Measurements from ENCODE around the gene NT5M. TPM values are rescaled to one million over a fixed set of nuclear protein-coding genes. Genes with fewer than 3 reads are reported as not detected.
"Not testable (repeated sequence)": the region's sequence is repeated elsewhere in the genome, so short reads cannot be mapped to it uniquely, and the experiment has no call there.

NT5M gene
- 0.93 and 1.2 TPM in 2 replicates for polyA plus RNA-seq (2011; rRNA removed)
- polyA minus RNA-seq (2011; rRNA and poly(A)+ RNA removed): 0.21 and 0.81 TPM in 2 replicates

DNA sequence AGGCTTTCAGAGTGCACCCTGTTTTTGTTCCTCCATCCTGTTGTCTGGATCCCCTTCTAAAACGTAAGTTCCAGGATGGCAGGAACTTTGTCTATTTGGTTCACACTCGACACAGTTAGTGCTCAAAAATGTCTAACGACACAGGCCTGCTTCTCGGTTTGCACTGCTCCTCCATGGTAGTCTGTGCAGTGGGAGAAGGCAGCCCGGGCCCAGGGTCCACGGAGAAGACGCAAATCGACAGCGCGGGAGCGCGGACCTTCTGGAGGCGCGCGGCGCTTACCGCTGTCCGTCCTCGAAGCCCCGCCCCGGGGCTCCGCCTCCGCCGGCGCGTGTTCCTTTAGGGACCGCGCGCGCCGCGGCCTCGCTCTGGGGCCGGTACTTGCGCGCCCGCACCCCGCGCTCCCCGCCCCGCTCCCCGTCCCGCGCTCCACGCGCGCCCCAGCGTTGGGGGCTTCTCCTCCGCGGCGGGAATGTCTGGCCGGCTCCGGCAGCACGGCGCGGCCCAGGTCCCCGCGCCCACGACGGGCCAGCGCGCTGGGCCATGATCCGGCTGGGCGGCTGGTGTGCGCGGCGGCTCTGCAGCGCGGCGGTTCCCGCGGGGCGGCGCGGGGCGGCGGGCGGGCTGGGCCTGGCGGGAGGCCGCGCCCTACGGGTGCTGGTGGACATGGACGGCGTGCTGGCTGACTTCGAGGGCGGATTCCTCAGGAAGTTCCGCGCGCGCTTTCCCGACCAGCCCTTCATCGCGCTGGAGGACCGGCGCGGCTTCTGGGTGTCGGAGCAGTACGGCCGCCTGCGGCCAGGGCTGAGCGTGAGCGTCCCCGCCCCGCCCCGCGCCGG is at the start of gene NT5M:
NT5M (plus strand) TSS at position 364 of the 837 bp plus-strand sequence; CDS start at position 542, 178 bp downstream.
- no peak for TF ChIP-seq CTCF (IDR thresholded peaks at IDR 0.05; ENCODE audit: insufficient read depth, low read depth, low read length)
- Histone ChIP-seq H3K27me3 (ENCODE audit: control insufficient read depth, insufficient read depth, low read length) (no peaks in the 10 kb centered on the region), H3K36me3 (ENCODE audit: control insufficient read depth, insufficient read depth, low read length) (no peaks in the 10 kb centered on the region), H3K4me3 (ENCODE audit: low read depth, low read length) (peak within 1 kb of the TSS; percentile 55)
- no peak for DNase-seq (ENCODE audit: low read depth)
- CTCF ChIA-PET: no interaction called here
- POLR2A ChIA-PET: no interaction called here

DNA sequence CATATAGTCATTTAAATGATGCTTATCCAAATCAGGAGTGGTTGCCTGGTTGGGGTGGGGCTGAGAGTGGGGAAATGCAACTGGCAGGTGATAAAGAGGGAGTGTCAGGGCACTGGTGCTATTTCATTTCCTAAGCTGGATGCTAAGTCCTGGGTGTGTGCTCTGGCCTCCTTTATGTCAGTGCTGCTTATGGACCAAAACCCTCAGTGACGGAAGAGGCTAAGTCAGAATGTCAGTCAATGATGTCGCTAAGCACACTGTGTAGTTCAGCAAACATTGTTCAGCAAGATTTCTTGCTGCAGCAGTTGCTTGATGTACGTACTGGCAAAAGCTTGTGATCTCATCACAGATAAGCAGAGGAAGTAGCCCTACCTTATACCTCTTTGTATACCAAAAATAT is 49.8 kb upstream of the NT5M start:
- Histone ChIP-seq H3K27me3 (ENCODE audit: control insufficient read depth, insufficient read depth, low read length) (no peaks in the 10 kb centered on the region), H3K36me3 (ENCODE audit: control insufficient read depth, insufficient read depth, low read length) (peaks cover 2% of the 10 kb centered on the region), H3K4me3 (ENCODE audit: low read depth, low read length) (no peak overlapping the region)
- POLR2A ChIA-PET: no interaction called here
- CTCF ChIA-PET: interaction anchor here (1.3 kb wide), 1 partner anchor 10 kb away, joined by 3 read pairs; no protein-coding TSS in a partner anchor
- no peak for DNase-seq (ENCODE audit: low read depth)
- no peak for TF ChIP-seq CTCF (IDR thresholded peaks at IDR 0.05; ENCODE audit: insufficient read depth, low read depth, low read length)

GRCh38 chr17:17254036-17254435 is 49.1 kb upstream of the NT5M start:
- TF ChIP-seq CTCF (IDR thresholded peaks at IDR 0.05; ENCODE audit: insufficient read depth, low read depth, low read length): no peak
- Histone ChIP-seq H3K27me3 (ENCODE audit: control insufficient read depth, insufficient read depth, low read length) (no peaks in the 10 kb centered on the region), H3K4me3 (ENCODE audit: low read depth, low read length) (no peak overlapping the region), H3K36me3 (ENCODE audit: control insufficient read depth, insufficient read depth, low read length) (peaks cover 6% of the 10 kb centered on the region)
- DNase-seq (ENCODE audit: low read depth): no peak
- ChIA-PET CTCF (interaction anchor here (1.3 kb wide), 1 partner anchor 9 kb away, joined by 3 read pairs; no protein-coding TSS in a partner anchor), POLR2A (no interaction called here)

DNA sequence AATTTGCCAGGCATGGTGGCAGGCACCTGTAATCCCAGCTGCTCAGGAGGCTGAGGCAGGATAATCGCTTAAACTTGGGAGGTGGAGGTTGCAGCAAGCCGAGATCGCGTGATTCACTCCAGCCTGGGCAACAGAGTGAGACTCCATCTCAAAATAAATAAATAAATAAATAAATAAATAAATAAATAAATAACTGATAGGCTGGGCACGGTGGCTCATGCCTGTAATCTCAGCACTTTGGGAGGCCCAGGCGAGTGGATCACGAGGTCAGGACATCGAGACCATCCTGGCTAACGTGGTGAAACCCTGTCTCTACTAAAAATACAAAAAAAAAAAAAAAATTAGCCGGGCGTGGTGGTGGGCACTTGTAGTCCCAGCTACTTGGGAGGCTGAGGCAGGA is 47.5 kb upstream of the NT5M start:
- H3K36me3 ChIP-seq (ENCODE audit: control insufficient read depth, insufficient read depth, low read length); POLR2A ChIA-PET; H3K27me3 ChIP-seq (ENCODE audit: control insufficient read depth, insufficient read depth, low read length); DNase-seq (ENCODE audit: low read depth); H3K4me3 ChIP-seq (ENCODE audit: low read depth, low read length); CTCF ChIA-PET: not testable (repeated sequence)

- H3K4me3 ChIP-seq (ENCODE audit: low read depth, low read length): no peak overlapping the region
- H3K36me3 ChIP-seq (ENCODE audit: control insufficient read depth, insufficient read depth, low read length): peaks cover 8% of the 10 kb centered on the region
- CTCF ChIA-PET: interaction anchor here (0.7 kb wide), 1 partner anchor 15 kb away, joined by 4 read pairs; no protein-coding TSS in a partner anchor
- POLR2A ChIA-PET: no interaction called here
- DNase-seq (ENCODE audit: low read depth): no peak
- H3K27me3 ChIP-seq (ENCODE audit: control insufficient read depth, insufficient read depth, low read length): no peaks in the 10 kb centered on the region
- no peak for TF ChIP-seq CTCF (IDR thresholded peaks at IDR 0.05; ENCODE audit: insufficient read depth, low read depth, low read length)
Measured at GRCh38 chr17:17256316-17256715, 46.9 kb upstream of the NT5M start.

Measured in BJ (cell line).